WERI-Rb-1 (cell line): ENCODE data around the gene SLC35A5.

Experiments
- DNase-seq: peaks from one replicate; pipeline ENCODE4 v3.0.0-alpha.2; 2020
- H3K27ac ChIP-seq: fragments of 250-450 bp; sonication (Bioruptor Pico); 2 replicates; pipeline ENCODE4 v1.5.1; 2020; ENCODE audit warnings: mild to moderate bottlenecking, moderate library complexity
- H3K27me3 ChIP-seq: fragments of 250-450 bp; sonication (Bioruptor Pico); 2 replicates; pipeline ENCODE4 v1.5.1; 2021; ENCODE audit warnings: mild to moderate bottlenecking, low read depth, moderate library complexity; ENCODE audit not compliant: insufficient read depth, severe bottlenecking
- H3K36me3 ChIP-seq: fragments of 250-450 bp; sonication (Bioruptor Pico); 2 replicates; pipeline ENCODE4 v1.5.1; 2020; ENCODE audit warnings: mild to moderate bottlenecking, moderate library complexity
- H3K4me3 ChIP-seq: 2 replicates; pipeline ENCODE4 v1.5.1; 2011; ENCODE audit warnings: low read depth, mild to moderate bottlenecking, control low read depth, low read length
- H3K9me3 ChIP-seq: fragments of 250-450 bp; sonication (Bioruptor Pico); 2 replicates; pipeline ENCODE4 v1.5.1; 2021; ENCODE audit warnings: mild to moderate bottlenecking, moderate library complexity; ENCODE audit not compliant: severe bottlenecking
- CTCF ChIP-seq: IDR thresholded peaks from 2 replicates; pipeline ENCODE4 v1.5.1; 2011; ENCODE audit warnings: low read depth, mild to moderate bottlenecking, control low read depth, inconsistent platforms, low read length

SLC35A5 gene

GRCh38 chr3:112564940-112565305, 3.1 kb downstream of the SLC35A5 start:
- H3K27me3 ChIP-seq, result no peaks in the 10 kb centered on the region
- DNase-seq, result no peak
- no peak for TF ChIP-seq CTCF
- H3K9me3 ChIP-seq, result no peaks in the 10 kb centered on the region
- no peak overlapping the region for H3K27ac ChIP-seq
- H3K36me3 ChIP-seq, result peaks cover 5% of the 10 kb centered on the region; the same call in 1 of the 2 replicates
- no peak overlapping the region for H3K4me3 ChIP-seq

GRCh38 chr3:112568642-112569041, 6.8 kb downstream of the SLC35A5 start:
- Histone ChIP-seq H3K9me3 (no peaks in the 10 kb centered on the region), H3K36me3 (peaks cover 20% of the 10 kb centered on the region), H3K4me3 (no peak overlapping the region), H3K27ac (no peak overlapping the region), H3K27me3 (no peaks in the 10 kb centered on the region)
- no peak for DNase-seq
- TF ChIP-seq CTCF, result no peak

- DNase-seq, result no peak
- Histone ChIP-seq H3K27me3 (no peaks in the 10 kb centered on the region), H3K27ac (no peak overlapping the region), H3K36me3 (peaks cover 26% of the 10 kb centered on the region), H3K9me3 (no peaks in the 10 kb centered on the region), H3K4me3 (no peak overlapping the region)
- TF ChIP-seq CTCF, result no peak
Measured at GRCh38 chr3:112569265-112569664, 7.4 kb downstream of the SLC35A5 start.

GRCh38 chr3:112572701-112573100, 10.9 kb downstream of the SLC35A5 start:
- no peak for DNase-seq
- TF ChIP-seq CTCF, result no peak
- no peaks in the 10 kb centered on the region for H3K27me3 ChIP-seq
- no peaks in the 10 kb centered on the region for H3K9me3 ChIP-seq
- peaks cover 29% of the 10 kb centered on the region for H3K36me3 ChIP-seq
- H3K4me3 ChIP-seq, result no peak overlapping the region
- no peak overlapping the region for H3K27ac ChIP-seq

GRCh38 chr3:112579232-112579631, 17.4 kb downstream of the SLC35A5 start:
- no peak overlapping the region for H3K4me3 ChIP-seq
- H3K27me3 ChIP-seq, result no peaks in the 10 kb centered on the region
- H3K27ac ChIP-seq, result no peak overlapping the region
- peaks cover 19% of the 10 kb centered on the region for H3K36me3 ChIP-seq
- no peak for DNase-seq
- TF ChIP-seq CTCF, result no peak
- H3K9me3 ChIP-seq, result no peaks in the 10 kb centered on the region

GRCh38 chr3:112579697-112580096, 17.9 kb downstream of the SLC35A5 start:
- Histone ChIP-seq H3K27ac (no peak overlapping the region), H3K4me3 (no peak overlapping the region), H3K36me3 (peaks cover 20% of the 10 kb centered on the region), H3K9me3 (no peaks in the 10 kb centered on the region), H3K27me3 (no peaks in the 10 kb centered on the region)
- no peak for DNase-seq
- no peak for TF ChIP-seq CTCF
